LNCaP clone FGC (cell line): ENCODE results near the gene RANBP10.

Experiments
- DNase-seq: peaks from one replicate; pipeline ENCODE4 v3.0.0-alpha.2; 2011; ENCODE audit warnings: low read depth
- H3K4me3 ChIP-seq: 2 replicates; pipeline ENCODE4 v1.5.1; 2011; ENCODE audit warnings: mild to moderate bottlenecking, low read depth, low read length, control low read depth
- TF ChIP-seq, protein P1 (sequence below): IDR thresholded peaks from 2 replicates; pipeline ENCODE4 v1.5.1; 2012; ENCODE audit warnings: mild to moderate bottlenecking; ENCODE audit not compliant: control insufficient read depth, insufficient read depth; ENCODE audit errors: extremely low read depth

Gene RANBP10

DNA sequence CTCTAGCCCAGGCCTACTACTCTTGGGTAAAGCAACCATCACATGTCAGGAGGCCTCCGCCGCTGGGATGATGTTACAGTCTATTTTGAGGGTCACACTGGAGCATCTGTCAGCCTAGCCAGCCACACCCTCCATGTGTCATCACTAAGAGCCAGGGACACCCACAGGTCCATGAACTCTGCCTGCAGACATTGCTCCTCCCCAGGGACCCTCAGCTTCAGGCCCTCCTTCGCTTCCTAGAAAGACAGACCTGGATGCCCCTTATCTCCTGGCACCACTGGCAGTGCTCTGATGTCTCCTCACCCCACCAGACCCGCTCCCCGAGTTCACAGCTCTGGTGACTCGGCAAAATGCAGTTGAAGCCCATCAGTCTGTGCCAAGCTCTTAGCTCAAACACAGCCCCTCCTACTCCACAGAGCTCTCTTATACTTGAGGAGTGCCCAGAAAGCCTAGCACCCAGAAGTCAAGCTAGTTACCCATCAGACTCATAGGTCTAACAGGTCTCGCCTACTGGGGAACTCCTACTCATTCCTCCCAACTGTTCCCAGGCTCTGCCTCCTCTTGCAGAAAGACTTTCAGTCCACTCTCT is 5.9 kb downstream of the RANBP10 start:
- TF ChIP-seq, protein P1, sequence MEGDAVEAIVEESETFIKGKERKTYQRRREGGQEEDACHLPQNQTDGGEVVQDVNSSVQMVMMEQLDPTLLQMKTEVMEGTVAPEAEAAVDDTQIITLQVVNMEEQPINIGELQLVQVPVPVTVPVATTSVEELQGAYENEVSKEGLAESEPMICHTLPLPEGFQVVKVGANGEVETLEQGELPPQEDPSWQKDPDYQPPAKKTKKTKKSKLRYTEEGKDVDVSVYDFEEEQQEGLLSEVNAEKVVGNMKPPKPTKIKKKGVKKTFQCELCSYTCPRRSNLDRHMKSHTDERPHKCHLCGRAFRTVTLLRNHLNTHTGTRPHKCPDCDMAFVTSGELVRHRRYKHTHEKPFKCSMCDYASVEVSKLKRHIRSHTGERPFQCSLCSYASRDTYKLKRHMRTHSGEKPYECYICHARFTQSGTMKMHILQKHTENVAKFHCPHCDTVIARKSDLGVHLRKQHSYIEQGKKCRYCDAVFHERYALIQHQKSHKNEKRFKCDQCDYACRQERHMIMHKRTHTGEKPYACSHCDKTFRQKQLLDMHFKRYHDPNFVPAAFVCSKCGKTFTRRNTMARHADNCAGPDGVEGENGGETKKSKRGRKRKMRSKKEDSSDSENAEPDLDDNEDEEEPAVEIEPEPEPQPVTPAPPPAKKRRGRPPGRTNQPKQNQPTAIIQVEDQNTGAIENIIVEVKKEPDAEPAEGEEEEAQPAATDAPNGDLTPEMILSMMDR = no peak
- DNase-seq = no peak
- H3K4me3 ChIP-seq = no peak overlapping the region

DNA sequence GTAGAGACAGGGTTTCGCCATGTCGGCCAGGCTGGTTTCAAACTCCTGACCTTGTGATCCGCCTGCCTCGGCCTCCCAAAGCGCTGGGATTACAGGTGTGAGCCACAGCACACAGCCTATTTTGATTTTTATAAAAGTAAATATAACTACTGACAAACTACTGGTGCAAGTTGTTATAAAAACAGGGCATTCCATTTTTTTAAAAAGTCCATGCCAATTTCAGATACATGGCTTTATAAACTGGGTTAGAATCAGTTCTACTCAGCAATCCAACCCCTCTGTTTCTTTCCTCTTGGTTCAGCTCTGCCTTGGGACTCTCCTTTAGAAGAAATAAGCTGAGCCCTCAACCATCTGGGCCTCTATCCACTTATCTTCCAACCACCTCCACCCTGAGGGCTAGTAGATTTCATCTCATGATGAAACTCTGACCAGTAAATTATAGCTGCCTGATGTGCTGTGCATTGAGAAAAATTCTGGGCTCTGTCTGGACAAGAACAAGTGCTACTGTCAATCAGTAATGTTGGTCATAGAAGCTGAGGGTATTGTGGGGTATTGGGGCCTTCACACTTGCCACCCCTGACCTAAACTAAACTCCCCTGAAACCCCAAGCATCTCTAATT is 10.2 kb downstream of the RANBP10 start:
- no peak for DNase-seq
- TF ChIP-seq, protein P1 = no peak
- H3K4me3 ChIP-seq = no peak overlapping the region

DNA sequence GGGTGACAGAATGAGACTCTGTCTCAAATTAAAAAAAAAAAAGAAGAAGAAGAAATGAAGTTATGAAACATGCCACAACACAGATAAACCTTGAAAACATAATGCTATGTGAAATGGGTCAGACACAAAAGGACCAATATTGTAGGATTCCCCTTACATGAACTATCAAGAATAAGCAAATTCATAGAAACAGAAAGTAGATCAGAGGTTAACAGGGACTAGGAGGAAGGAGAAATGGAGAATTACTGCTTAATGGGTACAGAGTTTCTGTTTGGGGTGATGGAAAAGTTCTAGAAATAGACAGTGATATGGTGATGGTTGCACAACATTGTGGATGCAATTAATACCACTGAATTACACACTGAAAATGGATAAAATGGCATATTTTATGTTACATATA is 16.3 kb downstream of the RANBP10 start:
- DNase-seq = no peak
- H3K4me3 ChIP-seq = no peak overlapping the region
- TF ChIP-seq, protein P1 = no peak

DNA sequence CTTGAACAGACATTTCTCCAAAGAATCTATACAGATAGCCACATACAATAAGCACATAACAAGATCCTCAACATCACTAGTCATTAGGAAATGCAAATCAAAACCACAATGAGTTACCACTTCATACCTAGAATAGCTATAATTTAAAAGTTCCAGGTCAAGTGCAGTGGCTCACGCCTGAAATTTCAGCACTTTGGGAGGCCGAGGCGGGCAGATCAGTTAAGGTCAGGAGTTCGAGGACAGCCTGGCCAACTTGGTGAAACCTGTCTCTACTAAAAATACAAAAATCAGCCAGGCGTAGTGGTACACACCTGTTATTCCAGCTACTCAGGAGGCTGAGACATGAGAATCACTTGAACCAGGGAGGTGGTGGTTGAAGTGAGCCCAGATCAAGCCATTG is 19.9 kb downstream of the RANBP10 start:
- TF ChIP-seq, protein P1 = no peak
- H3K4me3 ChIP-seq = no peak overlapping the region
- DNase-seq = no peak

DNA sequence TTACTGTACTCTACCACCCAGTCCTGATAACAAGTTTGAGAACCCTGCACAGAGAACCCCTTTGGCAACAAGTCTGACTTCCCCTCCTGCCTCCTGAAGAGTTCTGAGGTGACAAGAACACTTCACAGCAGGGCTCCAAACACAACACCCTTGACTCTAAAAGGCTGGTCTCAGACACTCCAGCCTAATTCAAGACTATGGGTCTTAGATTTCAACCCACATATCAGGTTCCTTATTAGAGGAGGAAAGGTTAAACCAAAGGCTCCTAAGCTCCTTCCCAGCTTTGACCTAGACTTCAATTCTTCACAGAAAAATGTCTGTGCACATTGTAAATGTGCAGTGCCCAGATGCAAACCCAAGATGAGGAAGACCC is 23.0 kb downstream of the RANBP10 start:
- no peak for DNase-seq
- TF ChIP-seq, protein P1 = no peak
- no peak overlapping the region for H3K4me3 ChIP-seq

DNA sequence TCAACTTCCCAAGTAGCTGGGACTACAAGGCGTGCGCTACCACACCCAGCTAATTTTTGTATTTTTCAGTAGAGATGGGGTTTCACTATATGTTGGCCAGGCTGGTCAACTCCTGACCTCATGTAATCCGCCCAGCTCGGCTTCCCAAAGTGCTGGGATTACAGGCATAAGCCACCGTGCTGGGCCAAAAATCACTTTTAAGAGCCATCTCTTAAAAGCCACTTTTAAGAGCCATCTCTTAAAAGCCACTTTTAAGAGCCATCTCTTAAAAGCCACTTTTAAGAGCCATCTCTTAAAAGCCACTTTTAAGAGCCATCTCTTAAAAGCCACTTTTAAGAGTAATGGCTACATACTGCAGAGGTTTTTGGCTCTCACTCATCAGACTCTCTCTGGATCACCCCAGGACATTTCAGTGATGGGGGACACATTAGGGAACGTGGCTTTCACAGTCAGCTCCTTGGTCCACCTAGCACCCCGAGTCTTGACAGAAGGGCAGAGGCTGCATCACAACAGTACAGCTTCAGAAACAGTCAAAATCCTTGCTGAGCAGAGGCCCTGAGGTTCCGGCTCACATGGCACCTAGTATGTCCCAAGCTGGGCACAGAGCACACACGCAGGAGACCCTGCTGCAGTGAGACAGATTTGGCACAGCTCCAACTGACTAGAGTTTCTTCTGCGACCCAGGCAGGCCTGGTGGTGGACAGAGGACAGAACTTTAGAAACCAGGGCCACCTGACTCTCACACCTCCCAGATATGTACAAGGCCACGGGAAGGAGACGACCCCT is 23.6 kb downstream of the RANBP10 start:
- no peak for DNase-seq
- H3K4me3 ChIP-seq = no peak overlapping the region
- TF ChIP-seq, protein P1 = no peak
